Prostate gland (tissue), 2 donors: ENCODE measurements around the gene HNRNPUL2.

Source experiments
- POLR2A ChIP-seq: fragments of 450-650 bp; IDR thresholded peaks from one replicate; pipeline ENCODE4 v1.6.1; 2016; ENCODE audit warnings: antibody characterized with exemption, mild to moderate bottlenecking
- POLR2AphosphoS5 ChIP-seq: sonication (generic); formaldehyde crosslinking; IDR thresholded peaks from one replicate; pipeline ENCODE4 v1.6.1; 2017; ENCODE audit warnings: antibody characterized with exemption
- TF ChIP-seq, protein P1 (sequence below), 4 experiments: fragments of 200-600 bp in 2 of 4; fragments of 450-650 bp in 2 of 4; sonication (generic) in 2 of 4; IDR thresholded peaks; 1 replicate in 3 of 4; 2 replicates in 1 of 4; pipeline ENCODE4 v1.5.1; 2016 to 2019; ENCODE audit warnings: antibody characterized with exemption in 4 of 4, mild to moderate bottlenecking in 2 of 4, moderate library complexity in 2 of 4

DNA sequence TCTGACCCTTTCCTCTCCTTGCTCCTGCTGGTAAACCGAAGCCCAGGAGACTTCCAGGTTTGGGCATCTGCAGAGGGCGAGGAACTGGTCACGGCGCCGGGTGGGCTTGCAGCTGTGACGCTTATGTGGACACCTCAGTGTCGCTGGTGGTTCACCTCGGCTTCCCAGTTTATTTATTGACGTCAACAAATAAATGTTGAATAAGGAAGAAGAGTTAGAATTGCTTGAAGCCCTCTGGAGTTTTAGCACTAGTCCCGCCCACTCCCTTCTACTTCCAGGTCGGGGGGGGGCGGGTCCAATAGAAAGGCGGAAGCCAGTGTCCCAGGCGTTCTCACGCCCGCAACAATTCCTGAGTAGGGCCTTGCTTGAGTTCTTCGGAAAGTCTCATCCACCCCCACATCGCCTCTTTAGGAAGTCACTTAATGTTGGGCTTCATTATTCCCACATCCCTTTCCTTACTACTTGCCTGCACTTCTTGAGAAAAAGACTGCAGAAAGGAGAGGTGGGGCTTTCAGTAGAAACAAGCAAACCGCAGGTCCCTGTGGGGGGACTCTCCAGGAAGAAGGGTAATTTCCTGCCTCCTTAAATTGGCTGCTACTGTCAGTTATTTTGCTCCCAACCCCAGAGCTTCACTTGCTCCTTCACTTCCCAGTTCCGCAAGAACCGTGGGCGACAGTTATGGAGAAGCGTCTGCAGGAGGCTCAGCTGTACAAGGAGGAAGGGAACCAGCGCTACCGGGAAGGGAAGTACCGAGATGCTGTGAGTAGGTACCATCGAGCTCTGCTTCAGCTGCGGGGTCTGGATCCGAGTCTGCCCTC, 1.1 kb upstream of the HNRNPUL2 start, which contains the start of gene TTC9C:
- TF ChIP-seq POLR2A (peak; percentile 66), POLR2AphosphoS5 (peak; percentile 87)
- TF ChIP-seq, protein P1, sequence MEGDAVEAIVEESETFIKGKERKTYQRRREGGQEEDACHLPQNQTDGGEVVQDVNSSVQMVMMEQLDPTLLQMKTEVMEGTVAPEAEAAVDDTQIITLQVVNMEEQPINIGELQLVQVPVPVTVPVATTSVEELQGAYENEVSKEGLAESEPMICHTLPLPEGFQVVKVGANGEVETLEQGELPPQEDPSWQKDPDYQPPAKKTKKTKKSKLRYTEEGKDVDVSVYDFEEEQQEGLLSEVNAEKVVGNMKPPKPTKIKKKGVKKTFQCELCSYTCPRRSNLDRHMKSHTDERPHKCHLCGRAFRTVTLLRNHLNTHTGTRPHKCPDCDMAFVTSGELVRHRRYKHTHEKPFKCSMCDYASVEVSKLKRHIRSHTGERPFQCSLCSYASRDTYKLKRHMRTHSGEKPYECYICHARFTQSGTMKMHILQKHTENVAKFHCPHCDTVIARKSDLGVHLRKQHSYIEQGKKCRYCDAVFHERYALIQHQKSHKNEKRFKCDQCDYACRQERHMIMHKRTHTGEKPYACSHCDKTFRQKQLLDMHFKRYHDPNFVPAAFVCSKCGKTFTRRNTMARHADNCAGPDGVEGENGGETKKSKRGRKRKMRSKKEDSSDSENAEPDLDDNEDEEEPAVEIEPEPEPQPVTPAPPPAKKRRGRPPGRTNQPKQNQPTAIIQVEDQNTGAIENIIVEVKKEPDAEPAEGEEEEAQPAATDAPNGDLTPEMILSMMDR (IDR thresholded peaks at IDR 0.05) = no peak
